ENCODE results near the gene SLC6A4. TPM values are rescaled to one million over a fixed set of nuclear protein-coding genes. Genes with fewer than 3 reads are reported as not detected.
A peak's percentile ranks its signal among the peaks of the same experiment; 100 is the strongest.

Gene SLC6A4
- total RNA-seq (2021) = 0.02 and 0.44 TPM in 2 replicates
- long read RNA-seq = 0 reads

DNA sequence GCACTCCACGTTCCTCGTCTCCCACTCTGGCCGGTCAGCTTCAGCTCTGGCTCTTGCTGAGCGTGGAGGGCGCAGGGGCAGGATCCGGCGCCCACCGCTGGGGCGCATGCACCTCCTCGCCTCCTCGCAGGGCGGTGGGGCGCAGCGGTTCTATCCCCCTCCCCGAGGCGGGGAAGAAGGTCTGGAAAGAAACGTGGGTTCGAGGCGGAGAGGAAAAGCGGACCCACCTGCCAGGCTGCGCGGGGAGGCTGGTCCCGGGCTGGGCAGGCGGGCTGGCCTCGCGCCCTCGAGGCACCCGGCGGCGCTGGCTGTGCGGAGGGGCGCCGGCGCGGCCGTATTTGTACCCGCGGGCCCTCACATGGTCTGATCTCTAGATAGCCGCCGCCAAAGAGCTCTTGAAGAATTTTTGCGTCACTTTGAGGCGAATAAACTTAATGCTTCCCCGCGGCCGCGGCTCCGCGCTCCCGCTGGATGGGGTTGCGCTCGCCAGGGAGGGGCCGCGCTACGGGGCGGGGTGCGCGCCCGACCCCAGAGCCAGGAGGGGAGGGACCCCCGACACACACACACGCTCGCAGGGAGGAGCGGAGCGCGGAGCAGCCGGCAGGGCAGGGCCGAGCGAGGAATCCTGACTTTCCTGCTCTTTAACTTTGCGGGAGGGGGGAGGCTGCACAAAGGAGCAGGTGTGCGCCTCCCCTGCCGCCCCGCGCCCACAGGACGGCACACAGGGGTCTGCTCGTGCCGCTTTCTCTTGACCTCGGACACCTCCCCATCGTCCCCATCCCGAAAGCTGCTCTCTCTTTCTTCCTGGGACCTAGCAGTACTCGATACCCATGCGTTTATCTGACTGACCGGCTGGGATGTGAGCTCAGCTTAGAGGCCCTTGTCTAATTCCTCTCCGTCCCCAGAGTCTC is at the start of gene SLC6A4:
Gene SLC6A4, minus strand, starts transcription at position 312 of the 911 bp plus-strand sequence. CDS start 13,739 bp downstream, outside the sequence.
- peak within 1 kb of the TSS in 1 of 3 experiments; percentile 43; a peak in 1 of 7 replicates for H3K27ac Mint-ChIP-seq
- DNase-seq = peak; percentile 60

More for the DNA sequence above, at the start of gene SLC6A4:
- WGBS (ENCODE audit: extremely low coverage, insufficient read length, low lambda C conversion rate) = no CpG with 5 or more reads among the region's 82 CpGs
- H4K91ac ChIP-seq (ENCODE audit: insufficient read length, low read depth, low read length) = no peak within 1 kb of the TSS
- no peak within 1 kb of the TSS for H3K56ac ChIP-seq (ENCODE audit: insufficient read length, low read depth, low read length)
- H3T11ph ChIP-seq (ENCODE audit: low read length) = no peak within 1 kb of the TSS
- no peaks in the 10 kb centered on the region for H3K79me2 ChIP-seq (ENCODE audit: insufficient read depth, low read length)
- no peak within 1 kb of the TSS for H2BK5ac ChIP-seq (ENCODE audit: insufficient read length, low read length)
- H4K5ac ChIP-seq (ENCODE audit: insufficient read length, low read depth, low read length) = no peak within 1 kb of the TSS
- H2BK20ac ChIP-seq (ENCODE audit: low read depth, low read length, poor library complexity, severe bottlenecking) = no peak within 1 kb of the TSS
- Mint-ChIP-seq H3K4me1 (peaks cover 27 to 30% of the 10 kb centered on the region in 2 experiments), H3K9me3 (peaks cover 6 to 9% of the 10 kb centered on the region in 2 experiments), H3K27me3 (ENCODE audit: low read depth) (peaks cover 83% of the 10 kb centered on the region), H3K36me3 (ENCODE audit: insufficient read depth in 1 of 3, low read depth in 3 of 3) (peaks cover 0 to 6% (median 5%) of the 10 kb centered on the region in 3 experiments; a peak in 4 of 7 replicates), H3K4me3 (peak within 1 kb of the TSS; percentile 54 to 86)
- H2BK15ac ChIP-seq (ENCODE audit: low read depth, low read length) = no peak within 1 kb of the TSS
- H3K79me1 ChIP-seq (ENCODE audit: insufficient read depth, low read depth, low read length, poor library complexity, severe bottlenecking) = no peaks in the 10 kb centered on the region
- no peak within 1 kb of the TSS for H3K27ac ChIP-seq (ENCODE audit: insufficient read length, low read depth, low read length)
- H3K14ac ChIP-seq (ENCODE audit: insufficient read depth, low read length) = peak within 1 kb of the TSS; percentile 22; the same call in 1 of the 2 replicates
- H2AFZ ChIP-seq (ENCODE audit: low read length) = no peak within 1 kb of the TSS
- H2AK5ac ChIP-seq (ENCODE audit: insufficient read length, low read length) = no peak within 1 kb of the TSS
- H3K9me3 ChIP-seq (ENCODE audit: control insufficient read depth, low read depth, low read length) = no peaks in the 10 kb centered on the region
- H3K4me1 ChIP-seq (ENCODE audit: insufficient read depth, low read length) = no peaks in the 10 kb centered on the region
- no peak within 1 kb of the TSS for H3K9ac ChIP-seq (ENCODE audit: extremely low read depth, insufficient read length, low read length)
- TF ChIP-seq, protein P1, sequence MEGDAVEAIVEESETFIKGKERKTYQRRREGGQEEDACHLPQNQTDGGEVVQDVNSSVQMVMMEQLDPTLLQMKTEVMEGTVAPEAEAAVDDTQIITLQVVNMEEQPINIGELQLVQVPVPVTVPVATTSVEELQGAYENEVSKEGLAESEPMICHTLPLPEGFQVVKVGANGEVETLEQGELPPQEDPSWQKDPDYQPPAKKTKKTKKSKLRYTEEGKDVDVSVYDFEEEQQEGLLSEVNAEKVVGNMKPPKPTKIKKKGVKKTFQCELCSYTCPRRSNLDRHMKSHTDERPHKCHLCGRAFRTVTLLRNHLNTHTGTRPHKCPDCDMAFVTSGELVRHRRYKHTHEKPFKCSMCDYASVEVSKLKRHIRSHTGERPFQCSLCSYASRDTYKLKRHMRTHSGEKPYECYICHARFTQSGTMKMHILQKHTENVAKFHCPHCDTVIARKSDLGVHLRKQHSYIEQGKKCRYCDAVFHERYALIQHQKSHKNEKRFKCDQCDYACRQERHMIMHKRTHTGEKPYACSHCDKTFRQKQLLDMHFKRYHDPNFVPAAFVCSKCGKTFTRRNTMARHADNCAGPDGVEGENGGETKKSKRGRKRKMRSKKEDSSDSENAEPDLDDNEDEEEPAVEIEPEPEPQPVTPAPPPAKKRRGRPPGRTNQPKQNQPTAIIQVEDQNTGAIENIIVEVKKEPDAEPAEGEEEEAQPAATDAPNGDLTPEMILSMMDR (conservative IDR thresholded peaks at IDR 0.05) = no peak
- no peak within 1 kb of the TSS for H3K23ac ChIP-seq (ENCODE audit: insufficient read length, low read depth, low read length)
- H3K4ac ChIP-seq (ENCODE audit: low read depth, low read length) = no peak within 1 kb of the TSS
- H3K4me2 ChIP-seq (ENCODE audit: insufficient read depth, insufficient read length, low read length) = peak within 1 kb of the TSS; percentile 68
- peak within 1 kb of the TSS; percentile 33 for H3K18ac ChIP-seq (ENCODE audit: insufficient read length, low read depth, low read length)
- H2BK120ac ChIP-seq (ENCODE audit: low read depth, low read length, poor library complexity, severe bottlenecking) = no peak within 1 kb of the TSS
- peaks cover 5% of the 10 kb centered on the region for H3K23me2 ChIP-seq (ENCODE audit: insufficient read length, low read depth, low read length, poor library complexity, severe bottlenecking)
- H2BK12ac ChIP-seq (ENCODE audit: insufficient read length, low read depth, low read length) = no peak within 1 kb of the TSS
- H4K20me1 ChIP-seq (ENCODE audit: control insufficient read depth, insufficient read depth, insufficient read length) = no peaks in the 10 kb centered on the region
- H4K8ac ChIP-seq (replicated peaks; ENCODE audit: insufficient read length, low read depth, low read length) = no peak within 1 kb of the TSS
- H3K27me3 ChIP-seq (ENCODE audit: insufficient read depth, low read length) = peaks cover 33% of the 10 kb centered on the region; the same call in 1 of the 2 replicates

All from H9 (cell line).